Measurements from ENCODE around the gene ING3.

GRCh38 chr7:120987280-120987679 is 36.7 kb downstream of the ING3 start:
- no peak for TF ChIP-seq CTCF (IDR thresholded peaks at IDR 0.05; ENCODE audit: insufficient read depth, low read length)
- no peak for TF ChIP-seq POLR2AphosphoS5 (IDR thresholded peaks at IDR 0.05; ENCODE audit: low read depth)
- no peak for TF ChIP-seq REST (IDR thresholded peaks at IDR 0.05; ENCODE audit: insufficient replicate concordance, low read depth)
